Caco-2 (cell line): Measurements from ENCODE around the gene TARDBP. TPM values are rescaled to one million over a fixed set of nuclear protein-coding genes. Genes with fewer than 3 reads are reported as not detected.

Experiments
- BruUV-seq: library from RNA; stranded (reverse); fragments of 400-500 nt; replicated peaks from 2 replicates; lab custom pipeline; 2021; lab: Mats Ljungman, UMichigan
- CTCF ChIA-PET: fragments of 300-600 bp; sonication (Branson Sonifier 250); formaldehyde crosslinking; loops from one replicate; lab custom pipeline; 2022; ENCODE audit warnings: antibody characterized with exemption; lab: Charles Lee
- POLR2A ChIA-PET: fragments of 300-600 bp; sonication (Branson Sonifier 250); formaldehyde crosslinking; loops from one replicate; lab custom pipeline; 2022; ENCODE audit warnings: antibody characterized with exemption; lab: Charles Lee
- DNase-seq, 2 experiments: peaks; one replicate each; pipeline versions ENCODE4 v3.0.0 to v3.0.0-alpha.2; 2020 to 2022
- H3K27me3 ChIP-seq: replicated peaks from 2 replicates; pipeline ENCODE4 v1.6.0; 2011; ENCODE audit warnings: low read length; ENCODE audit not compliant: control insufficient read depth, insufficient read depth
- H3K36me3 ChIP-seq: 2 replicates; pipeline ENCODE4 v1.5.1; 2011; ENCODE audit warnings: low read length; ENCODE audit not compliant: control insufficient read depth, insufficient read depth
- H3K4me1 ChIP-seq: fragments of 250-450 bp; sonication (Bioruptor Pico); 2 replicates; pipeline ENCODE4 v1.5.1; 2020; ENCODE audit warnings: mild to moderate bottlenecking
- H3K4me3 ChIP-seq: 2 replicates; pipeline ENCODE4 v1.5.1; 2011; ENCODE audit warnings: low read depth, mild to moderate bottlenecking, control low read depth, low read length
- H3K9me3 ChIP-seq: fragments of 250-450 bp; sonication (Bioruptor Pico); 2 replicates; pipeline ENCODE4 v1.5.1; 2020; ENCODE audit warnings: mild to moderate bottlenecking, moderate library complexity
- H3K27ac Mint-ChIP-seq: one replicate; pipeline ENCODE4 v1.8.0; 2022; ENCODE audit warnings: mixed read lengths; ENCODE audit not compliant: unreplicated experiment
- H3K27me3 Mint-ChIP-seq: one replicate; pipeline ENCODE4 v1.8.0; 2022; ENCODE audit warnings: mixed read lengths; ENCODE audit not compliant: insufficient read depth, unreplicated experiment
- H3K36me3 Mint-ChIP-seq: one replicate; pipeline ENCODE4 v1.8.0; 2022; ENCODE audit warnings: mild to moderate bottlenecking, mixed read lengths; ENCODE audit not compliant: insufficient read depth, unreplicated experiment
- H3K4me1 Mint-ChIP-seq: one replicate; pipeline ENCODE4 v1.8.0; 2022; ENCODE audit warnings: low read depth, mixed read lengths; ENCODE audit not compliant: unreplicated experiment
- H3K4me3 Mint-ChIP-seq: one replicate; pipeline ENCODE4 v1.8.0; 2022; ENCODE audit warnings: mild to moderate bottlenecking, moderate library complexity, mixed read lengths; ENCODE audit not compliant: unreplicated experiment
- H3K9me3 Mint-ChIP-seq: one replicate; pipeline ENCODE4 v1.8.0; 2022; ENCODE audit warnings: mixed read lengths; ENCODE audit not compliant: unreplicated experiment
- intact Hi-C: fragments of 100-400 bp; cut with micrococcal nuclease; formaldehyde crosslinking; loops from one replicate; pipeline ENCODE4 v1.10.0; 2022; ENCODE audit not compliant: unreplicated experiment
- total RNA-seq: library from RNA; stranded (reverse); gene quantifications from 2 replicates; pipeline ENCODE4 v1.2.3, GENCODE V29; 2022
- TF ChIP-seq, protein P1 (sequence below), 2 experiments: fragments of 200-600 bp in 1 of 2; IDR thresholded peaks; 1 replicate in 1 of 2; 2 replicates in 1 of 2; pipeline versions ENCODE4 v1.5.1 to v1.8.0; 2011 to 2022; ENCODE audit warnings: antibody characterized with exemption in 1 of 2, control low read depth in 1 of 2, inconsistent platforms in 1 of 2, low read depth in 1 of 2, low read length in 1 of 2, mild to moderate bottlenecking in 1 of 2, moderate library complexity in 1 of 2; ENCODE audit not compliant: insufficient read depth in 1 of 2, severe bottlenecking in 1 of 2, unreplicated experiment in 1 of 2

The TARDBP gene
- total RNA-seq, 1 experiment from 2014 or later: 181 TPM

DNA sequence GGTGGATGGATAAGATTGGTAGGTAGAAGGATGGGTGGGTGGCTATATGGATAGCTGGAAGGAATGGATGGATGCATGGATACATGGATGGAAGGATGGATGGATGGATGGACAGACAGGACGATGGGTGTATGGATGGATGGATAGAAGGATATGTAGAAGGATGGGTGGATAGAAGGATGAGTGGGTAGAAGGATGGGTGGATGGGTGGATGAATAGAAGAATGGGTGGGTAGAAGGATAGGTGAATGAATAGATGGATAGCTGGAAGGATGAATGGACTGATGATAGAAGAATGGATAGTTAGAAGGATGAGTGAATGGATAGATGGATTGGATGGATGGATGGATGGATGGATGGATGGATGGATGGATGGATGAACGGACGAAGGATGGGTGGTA, 29.6 kb downstream of the TARDBP start:
- no TSS peak for BruUV-seq
- no peaks in the 10 kb centered on the region for H3K27me3 Mint-ChIP-seq
- POLR2A ChIA-PET: no interaction called here
- no peaks in the 10 kb centered on the region for H3K36me3 ChIP-seq
- H3K4me1 Mint-ChIP-seq: no peaks in the 10 kb centered on the region
- no peak overlapping the region for H3K4me3 ChIP-seq
- no peak overlapping the region for H3K27ac Mint-ChIP-seq
- H3K4me1 ChIP-seq: no peaks in the 10 kb centered on the region
- H3K9me3 Mint-ChIP-seq: no peaks in the 10 kb centered on the region
- no peaks in the 10 kb centered on the region for H3K9me3 ChIP-seq
- no peaks in the 10 kb centered on the region for H3K36me3 Mint-ChIP-seq
- H3K27me3 ChIP-seq: no peaks in the 10 kb centered on the region
- H3K4me3 Mint-ChIP-seq: no peak overlapping the region
- DNase-seq: no peak
- TF ChIP-seq, protein P1, sequence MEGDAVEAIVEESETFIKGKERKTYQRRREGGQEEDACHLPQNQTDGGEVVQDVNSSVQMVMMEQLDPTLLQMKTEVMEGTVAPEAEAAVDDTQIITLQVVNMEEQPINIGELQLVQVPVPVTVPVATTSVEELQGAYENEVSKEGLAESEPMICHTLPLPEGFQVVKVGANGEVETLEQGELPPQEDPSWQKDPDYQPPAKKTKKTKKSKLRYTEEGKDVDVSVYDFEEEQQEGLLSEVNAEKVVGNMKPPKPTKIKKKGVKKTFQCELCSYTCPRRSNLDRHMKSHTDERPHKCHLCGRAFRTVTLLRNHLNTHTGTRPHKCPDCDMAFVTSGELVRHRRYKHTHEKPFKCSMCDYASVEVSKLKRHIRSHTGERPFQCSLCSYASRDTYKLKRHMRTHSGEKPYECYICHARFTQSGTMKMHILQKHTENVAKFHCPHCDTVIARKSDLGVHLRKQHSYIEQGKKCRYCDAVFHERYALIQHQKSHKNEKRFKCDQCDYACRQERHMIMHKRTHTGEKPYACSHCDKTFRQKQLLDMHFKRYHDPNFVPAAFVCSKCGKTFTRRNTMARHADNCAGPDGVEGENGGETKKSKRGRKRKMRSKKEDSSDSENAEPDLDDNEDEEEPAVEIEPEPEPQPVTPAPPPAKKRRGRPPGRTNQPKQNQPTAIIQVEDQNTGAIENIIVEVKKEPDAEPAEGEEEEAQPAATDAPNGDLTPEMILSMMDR (IDR thresholded peaks at IDR 0.05; ENCODE audit: insufficient read depth in 1 of 2, low read depth in 1 of 2, low read length in 1 of 2, severe bottlenecking in 1 of 2, unreplicated experiment in 1 of 2): no peak
- intact Hi-C loops: no loop called here
- CTCF ChIA-PET: no interaction called here

GRCh38 chr1:11042995-11043874, 30.8 kb downstream of the TARDBP start:
- POLR2A ChIA-PET: interaction anchor here (0.5 kb wide), 1 partner anchor 22 kb away, joined by 6 read pairs; no protein-coding TSS in a partner anchor
- Mint-ChIP-seq H3K36me3 (no peaks in the 10 kb centered on the region), H3K4me3 (no peak overlapping the region), H3K27me3 (no peaks in the 10 kb centered on the region), H3K9me3 (no peaks in the 10 kb centered on the region), H3K4me1 (no peaks in the 10 kb centered on the region), H3K27ac (no peak overlapping the region)
- Histone ChIP-seq H3K4me3 (no peak overlapping the region), H3K27me3 (no peaks in the 10 kb centered on the region), H3K9me3 (no peaks in the 10 kb centered on the region), H3K36me3 (no peaks in the 10 kb centered on the region), H3K4me1 (no peaks in the 10 kb centered on the region)
- intact Hi-C loops: no loop called here
- no peak for DNase-seq
- TF ChIP-seq, protein P1 (IDR thresholded peaks at IDR 0.05; ENCODE audit: insufficient read depth in 1 of 2, low read depth in 1 of 2, low read length in 1 of 2, severe bottlenecking in 1 of 2, unreplicated experiment in 1 of 2): no peak
- BruUV-seq: no TSS peak
- CTCF ChIA-PET: no interaction called here

DNA sequence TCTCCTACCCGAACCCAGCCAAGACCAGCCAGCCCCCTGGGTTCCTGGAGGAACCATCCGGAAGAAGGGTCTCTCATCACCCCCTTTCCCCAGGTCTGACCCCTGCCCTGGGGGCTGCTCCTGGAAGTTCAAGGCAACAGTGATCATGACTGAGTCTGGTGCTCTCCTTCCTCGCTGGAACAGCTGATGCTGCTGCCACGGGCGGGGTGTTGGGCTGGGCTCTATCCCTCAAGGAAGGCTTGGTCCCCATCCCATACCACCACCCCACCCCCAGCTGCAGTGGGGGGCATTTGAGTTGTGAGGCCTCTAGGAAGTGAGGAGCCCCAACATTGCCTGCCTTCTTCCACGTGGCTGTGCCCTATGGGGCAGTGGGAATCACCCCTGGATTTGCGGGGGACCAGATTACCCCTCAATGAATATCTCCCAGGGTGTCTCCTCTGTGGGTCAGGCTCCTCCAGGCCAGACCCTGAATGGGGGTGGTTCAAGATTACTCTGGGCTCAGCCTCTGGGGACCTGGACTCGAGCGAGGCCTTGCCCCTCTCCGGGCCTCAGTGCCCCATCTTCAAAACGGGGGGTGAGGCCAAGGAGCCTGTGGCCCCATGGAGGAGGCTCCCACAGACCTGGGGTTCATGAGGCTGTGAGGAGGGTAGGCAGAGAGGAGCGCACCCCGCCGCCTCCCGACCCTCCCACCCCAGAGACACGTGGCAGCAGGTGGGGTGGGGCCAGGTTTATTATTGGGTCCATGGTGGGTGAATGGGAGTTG, 31.8 kb downstream of the TARDBP start:
- BruUV-seq: no TSS peak
- no peaks in the 10 kb centered on the region for H3K36me3 Mint-ChIP-seq
- CTCF ChIA-PET: no interaction called here
- H3K27ac Mint-ChIP-seq: no peak overlapping the region
- Histone ChIP-seq H3K4me1 (no peaks in the 10 kb centered on the region), H3K36me3 (no peaks in the 10 kb centered on the region), H3K27me3 (no peaks in the 10 kb centered on the region), H3K4me3 (no peak overlapping the region), H3K9me3 (no peaks in the 10 kb centered on the region)
- H3K27me3 Mint-ChIP-seq: no peaks in the 10 kb centered on the region
- H3K9me3 Mint-ChIP-seq: no peaks in the 10 kb centered on the region
- DNase-seq: no peak
- intact Hi-C loops: no loop called here
- POLR2A ChIA-PET: no interaction called here
- TF ChIP-seq, protein P1 (IDR thresholded peaks at IDR 0.05; ENCODE audit: insufficient read depth in 1 of 2, low read depth in 1 of 2, low read length in 1 of 2, severe bottlenecking in 1 of 2, unreplicated experiment in 1 of 2): no peak
- no peak overlapping the region for H3K4me3 Mint-ChIP-seq
- no peaks in the 10 kb centered on the region for H3K4me1 Mint-ChIP-seq
